Body of pancreas (tissue), 4 donors: ENCODE measurements around the gene CACYBP.

Source experiments
- POLR2A ChIP-seq, 3 donors: fragments of 450-650 bp; IDR thresholded peaks; one replicate each; pipeline ENCODE4 v1.6.1; 2016; ENCODE audit warnings: antibody characterized with exemption in 3 of 3, mild to moderate bottlenecking in 2 of 3
- TF ChIP-seq, protein P1 (sequence below), 7 experiments: fragments of 450-650 bp in 4 of 7; fragments of 200-600 bp in 3 of 7; sonication (generic) in 3 of 7; IDR thresholded peaks; one replicate each; pipeline ENCODE4 v1.5.1; 2016 to 2019; ENCODE audit warnings: antibody characterized with exemption in 7 of 7

DNA sequence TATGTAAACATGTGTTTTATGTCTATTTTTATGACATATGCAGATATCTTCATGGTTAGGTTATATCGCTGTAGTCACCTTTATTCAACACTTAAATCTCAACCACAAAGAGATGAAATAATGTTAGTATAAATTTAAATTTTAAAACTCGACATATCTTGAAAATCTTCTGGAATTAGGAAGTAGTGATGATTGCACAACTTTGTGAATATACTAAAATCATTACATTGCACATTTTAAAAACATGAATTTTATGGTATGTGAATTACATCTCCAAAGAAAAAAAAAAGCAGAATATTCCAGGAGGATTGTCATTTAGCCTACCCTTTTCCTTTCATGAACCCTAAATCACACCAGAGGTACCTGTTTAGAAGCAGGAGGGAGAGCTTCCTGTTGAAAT, 39.4 kb upstream of the CACYBP start:
- TF ChIP-seq POLR2A (IDR thresholded peaks at IDR 0.05) = no peak
- TF ChIP-seq, protein P1, sequence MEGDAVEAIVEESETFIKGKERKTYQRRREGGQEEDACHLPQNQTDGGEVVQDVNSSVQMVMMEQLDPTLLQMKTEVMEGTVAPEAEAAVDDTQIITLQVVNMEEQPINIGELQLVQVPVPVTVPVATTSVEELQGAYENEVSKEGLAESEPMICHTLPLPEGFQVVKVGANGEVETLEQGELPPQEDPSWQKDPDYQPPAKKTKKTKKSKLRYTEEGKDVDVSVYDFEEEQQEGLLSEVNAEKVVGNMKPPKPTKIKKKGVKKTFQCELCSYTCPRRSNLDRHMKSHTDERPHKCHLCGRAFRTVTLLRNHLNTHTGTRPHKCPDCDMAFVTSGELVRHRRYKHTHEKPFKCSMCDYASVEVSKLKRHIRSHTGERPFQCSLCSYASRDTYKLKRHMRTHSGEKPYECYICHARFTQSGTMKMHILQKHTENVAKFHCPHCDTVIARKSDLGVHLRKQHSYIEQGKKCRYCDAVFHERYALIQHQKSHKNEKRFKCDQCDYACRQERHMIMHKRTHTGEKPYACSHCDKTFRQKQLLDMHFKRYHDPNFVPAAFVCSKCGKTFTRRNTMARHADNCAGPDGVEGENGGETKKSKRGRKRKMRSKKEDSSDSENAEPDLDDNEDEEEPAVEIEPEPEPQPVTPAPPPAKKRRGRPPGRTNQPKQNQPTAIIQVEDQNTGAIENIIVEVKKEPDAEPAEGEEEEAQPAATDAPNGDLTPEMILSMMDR (IDR thresholded peaks at IDR 0.05) = no peak
